Jurkat, Clone E6-1 (cell line): ENCODE measurements around the gene TUBGCP2.

Source experiments
- DNase-seq: peaks from one replicate; pipeline ENCODE4 v3.0.0-alpha.2; 2011; ENCODE audit warnings: low read depth, low spot score
- H3K4me3 ChIP-seq: 2 replicates; pipeline ENCODE4 v1.5.1; 2011; ENCODE audit warnings: mild to moderate bottlenecking, low read length, control low read depth, moderate library complexity

TUBGCP2 gene

GRCh38 chr10:133285217-133285616 is 23.5 kb downstream of the TUBGCP2 start:
- DNase-seq, result no peak
- H3K4me3 ChIP-seq, result no peak overlapping the region

GRCh38 chr10:133283931-133284330 is 24.7 kb downstream of the TUBGCP2 start:
- no peak overlapping the region for H3K4me3 ChIP-seq
- DNase-seq, result no peak

- no peak overlapping the region for H3K4me3 ChIP-seq
- no peak for DNase-seq
Observed at GRCh38 chr10:133282846-133283390, 25.8 kb downstream of the TUBGCP2 start.

- H3K4me3 ChIP-seq, result no peak overlapping the region
- no peak for DNase-seq
Observed at GRCh38 chr10:133281628-133282372, 26.9 kb downstream of the TUBGCP2 start.

- H3K4me3 ChIP-seq, result no peak overlapping the region
- no peak for DNase-seq
Observed at GRCh38 chr10:133281084-133281483, 27.6 kb downstream of the TUBGCP2 start.

- H3K4me3 ChIP-seq, result no peak overlapping the region
- no peak for DNase-seq
Observed at GRCh38 chr10:133280391-133281059, 28.1 kb downstream of the TUBGCP2 start.

GRCh38 chr10:133279326-133280226 is 29.1 kb downstream of the TUBGCP2 start:
- DNase-seq, result no peak

GRCh38 chr10:133278577-133279265 is 30.0 kb downstream of the TUBGCP2 start:
- no peak for DNase-seq
- no peak overlapping the region for H3K4me3 ChIP-seq

More at GRCh38 chr10:133279326-133280226, 29.1 kb downstream of the TUBGCP2 start:
- no peak overlapping the region for H3K4me3 ChIP-seq

GRCh38 chr10:133277993-133278576 is 30.6 kb downstream of the TUBGCP2 start:
- DNase-seq, result no peak
- no peak overlapping the region for H3K4me3 ChIP-seq

GRCh38 chr10:133277277-133277992 is 31.2 kb downstream of the TUBGCP2 start:
- H3K4me3 ChIP-seq, result no peak overlapping the region
- no peak for DNase-seq

- H3K4me3 ChIP-seq, result no peak within 1 kb of the TSS
Observed at GRCh38 chr10:133276435-133277201, 32.1 kb downstream of the TUBGCP2 start, which contains the start of gene ADAM8. TSS of gene ADAM8 (minus strand) at chr10:133276868. CDS start at chr10:133276817, 51 bp downstream.

GRCh38 chr10:133276100-133276434 is 32.6 kb downstream of the TUBGCP2 start:
- no peak overlapping the region for H3K4me3 ChIP-seq
- DNase-seq, result no peak

More at GRCh38 chr10:133276435-133277201, 32.1 kb downstream of the TUBGCP2 start, which contains the start of gene ADAM8:
- no peak for DNase-seq

GRCh38 chr10:133275684-133276092 is 33.0 kb downstream of the TUBGCP2 start:
- H3K4me3 ChIP-seq, result no peak overlapping the region

GRCh38 chr10:133274751-133275683 is 33.7 kb downstream of the TUBGCP2 start:
- peak overlapping the region; percentile 5; the same call in 1 of the 2 replicates for H3K4me3 ChIP-seq
- peak; percentile 41 for DNase-seq

More at GRCh38 chr10:133275684-133276092, 33.0 kb downstream of the TUBGCP2 start:
- DNase-seq, result no peak

GRCh38 chr10:133273534-133274143 is 35.0 kb downstream of the TUBGCP2 start:
- DNase-seq, result no peak
- no peak overlapping the region for H3K4me3 ChIP-seq
